Stomach (tissue), 4 donors: Measurements from ENCODE around the gene SDCCAG8.

Experiments
- POLR2AphosphoS5 ChIP-seq, 3 donors: sonication (generic); formaldehyde crosslinking; IDR thresholded peaks; one replicate each; pipeline ENCODE4 v1.6.1; 2016; ENCODE audit warnings: antibody characterized with exemption in 3 of 3
- TF ChIP-seq, protein P1 (sequence below), 7 experiments: fragments of 450-650 bp in 4 of 7; fragments of 200-600 bp in 3 of 7; sonication (generic) in 3 of 7; IDR thresholded peaks; one replicate each; pipeline ENCODE4 v1.5.1; 2016 to 2019; ENCODE audit warnings: antibody characterized with exemption in 7 of 7, control low read depth in 2 of 7, mild to moderate bottlenecking in 1 of 7

DNA sequence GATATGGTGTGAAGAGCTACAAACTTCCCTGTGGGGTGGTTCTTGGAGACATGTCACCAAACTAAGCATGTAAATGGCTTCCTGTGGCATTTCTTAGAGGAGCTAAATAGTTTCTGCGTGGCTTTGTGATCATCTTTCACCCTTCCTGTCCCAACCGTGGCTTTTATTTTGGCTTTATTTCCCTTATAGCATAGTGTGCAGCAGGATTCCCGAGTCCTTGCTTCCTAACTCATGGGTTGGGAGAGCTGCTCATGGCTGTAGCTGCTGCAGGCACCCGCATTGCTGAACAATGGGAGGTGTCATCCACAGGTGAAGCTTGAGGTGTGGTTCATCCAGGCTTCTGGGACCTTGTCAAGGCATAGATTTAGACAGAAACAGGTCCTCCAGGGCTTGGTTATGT, 192.0 kb downstream of the SDCCAG8 start:
- TF ChIP-seq, protein P1, sequence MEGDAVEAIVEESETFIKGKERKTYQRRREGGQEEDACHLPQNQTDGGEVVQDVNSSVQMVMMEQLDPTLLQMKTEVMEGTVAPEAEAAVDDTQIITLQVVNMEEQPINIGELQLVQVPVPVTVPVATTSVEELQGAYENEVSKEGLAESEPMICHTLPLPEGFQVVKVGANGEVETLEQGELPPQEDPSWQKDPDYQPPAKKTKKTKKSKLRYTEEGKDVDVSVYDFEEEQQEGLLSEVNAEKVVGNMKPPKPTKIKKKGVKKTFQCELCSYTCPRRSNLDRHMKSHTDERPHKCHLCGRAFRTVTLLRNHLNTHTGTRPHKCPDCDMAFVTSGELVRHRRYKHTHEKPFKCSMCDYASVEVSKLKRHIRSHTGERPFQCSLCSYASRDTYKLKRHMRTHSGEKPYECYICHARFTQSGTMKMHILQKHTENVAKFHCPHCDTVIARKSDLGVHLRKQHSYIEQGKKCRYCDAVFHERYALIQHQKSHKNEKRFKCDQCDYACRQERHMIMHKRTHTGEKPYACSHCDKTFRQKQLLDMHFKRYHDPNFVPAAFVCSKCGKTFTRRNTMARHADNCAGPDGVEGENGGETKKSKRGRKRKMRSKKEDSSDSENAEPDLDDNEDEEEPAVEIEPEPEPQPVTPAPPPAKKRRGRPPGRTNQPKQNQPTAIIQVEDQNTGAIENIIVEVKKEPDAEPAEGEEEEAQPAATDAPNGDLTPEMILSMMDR (IDR thresholded peaks at IDR 0.05) = no peak
- TF ChIP-seq POLR2AphosphoS5 (IDR thresholded peaks at IDR 0.05) = no peak
